D721Med (cell line): ENCODE results near the gene LGALS4.
A peak's percentile ranks its signal among the peaks of the same experiment; 100 is the strongest.
"Not testable (repeated sequence)": the region's sequence is repeated elsewhere in the genome, so short reads cannot be mapped to it uniquely, and the experiment has no call there.

ENCODE experiments used
- DNase-seq: peaks from one replicate; pipeline ENCODE4 v3.0.0; 2011; ENCODE audit warnings: low spot score; ENCODE audit not compliant: insufficient read length
- FAIRE-seq: peaks from 2 replicates; lab custom pipeline; 2011; peaks lifted over from hg19 to GRCh38; lab: Jason Lieb, UNC
- TF ChIP-seq, protein P1 (sequence below): IDR thresholded peaks from 2 replicates; pipeline ENCODE4 v1.5.1; 2012; ENCODE audit warnings: mild to moderate bottlenecking, control low read depth; ENCODE audit not compliant: insufficient read depth; ENCODE audit errors: missing control alignments

Gene LGALS4

GRCh38 chr19:38830039-38830733 is 17.4 kb upstream of the LGALS4 start:
- no peak for FAIRE-seq
- TF ChIP-seq, protein P1, sequence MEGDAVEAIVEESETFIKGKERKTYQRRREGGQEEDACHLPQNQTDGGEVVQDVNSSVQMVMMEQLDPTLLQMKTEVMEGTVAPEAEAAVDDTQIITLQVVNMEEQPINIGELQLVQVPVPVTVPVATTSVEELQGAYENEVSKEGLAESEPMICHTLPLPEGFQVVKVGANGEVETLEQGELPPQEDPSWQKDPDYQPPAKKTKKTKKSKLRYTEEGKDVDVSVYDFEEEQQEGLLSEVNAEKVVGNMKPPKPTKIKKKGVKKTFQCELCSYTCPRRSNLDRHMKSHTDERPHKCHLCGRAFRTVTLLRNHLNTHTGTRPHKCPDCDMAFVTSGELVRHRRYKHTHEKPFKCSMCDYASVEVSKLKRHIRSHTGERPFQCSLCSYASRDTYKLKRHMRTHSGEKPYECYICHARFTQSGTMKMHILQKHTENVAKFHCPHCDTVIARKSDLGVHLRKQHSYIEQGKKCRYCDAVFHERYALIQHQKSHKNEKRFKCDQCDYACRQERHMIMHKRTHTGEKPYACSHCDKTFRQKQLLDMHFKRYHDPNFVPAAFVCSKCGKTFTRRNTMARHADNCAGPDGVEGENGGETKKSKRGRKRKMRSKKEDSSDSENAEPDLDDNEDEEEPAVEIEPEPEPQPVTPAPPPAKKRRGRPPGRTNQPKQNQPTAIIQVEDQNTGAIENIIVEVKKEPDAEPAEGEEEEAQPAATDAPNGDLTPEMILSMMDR, result no peak
- no peak for DNase-seq

GRCh38 chr19:38829203-38829602 is 16.5 kb upstream of the LGALS4 start:
- not testable (repeated sequence) for FAIRE-seq, DNase-seq

DNA sequence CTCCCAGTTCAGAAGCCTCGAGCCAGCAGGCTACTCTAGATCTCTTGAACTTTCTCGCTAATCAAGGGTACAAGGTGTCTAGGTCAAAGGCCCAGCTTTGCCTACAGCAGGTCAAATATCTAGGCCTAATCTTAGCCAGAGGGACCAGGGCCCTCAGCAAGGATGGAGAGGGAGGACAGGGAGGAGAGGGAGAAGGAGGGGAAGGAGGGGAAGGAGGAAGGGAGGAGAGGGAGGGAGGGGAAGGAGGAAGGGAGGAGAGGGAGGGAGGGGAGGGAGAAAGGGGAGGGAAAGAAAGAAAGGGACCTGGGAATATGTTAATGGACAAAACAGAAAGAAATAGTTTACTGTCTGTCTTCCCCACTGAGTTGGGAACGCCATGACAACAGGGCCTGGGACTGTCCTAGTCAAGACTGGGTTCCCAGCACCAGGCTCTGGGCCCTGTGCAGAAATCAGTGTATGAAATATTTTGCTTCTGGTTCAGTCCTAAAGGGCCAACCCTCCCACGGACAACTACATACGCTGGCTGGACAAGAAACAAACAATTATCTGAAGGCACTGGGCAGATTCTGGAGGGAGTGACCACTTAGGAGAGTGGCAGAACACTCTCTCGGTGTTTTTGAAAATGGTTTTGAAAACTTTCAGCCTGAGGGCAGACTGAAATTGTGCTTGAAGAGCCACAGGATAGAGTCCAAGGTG is 14.3 kb upstream of the LGALS4 start:
- TF ChIP-seq, protein P1, result no peak
- FAIRE-seq (no peak), DNase-seq (no peak)

DNA sequence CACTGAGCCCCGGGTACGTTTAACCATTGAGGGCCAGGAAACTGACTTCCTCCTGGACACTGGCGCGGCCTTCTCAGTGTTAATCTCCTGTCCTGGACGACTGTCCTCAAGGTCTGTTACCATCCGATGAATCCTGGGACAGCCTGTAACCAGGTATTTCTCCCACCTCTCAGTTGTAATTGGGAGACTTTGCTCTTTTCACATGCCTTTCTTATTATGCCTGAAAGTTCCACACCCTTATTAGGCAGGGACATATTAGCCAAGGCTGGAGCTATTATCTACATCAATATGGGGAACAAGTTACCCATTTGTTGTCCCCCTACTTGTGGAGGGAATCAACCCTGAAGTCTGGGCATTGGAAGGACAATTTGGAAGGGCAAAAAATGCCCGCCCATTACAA is 13.2 kb upstream of the LGALS4 start:
- not testable (repeated sequence) for FAIRE-seq, DNase-seq

- not testable (repeated sequence) for FAIRE-seq
Measured at GRCh38 chr19:38821230-38821825, 8.6 kb upstream of the LGALS4 start.

GRCh38 chr19:38819231-38819920 is 6.6 kb upstream of the LGALS4 start:
- TF ChIP-seq, protein P1, result no peak
- DNase-seq (peak; percentile 11), FAIRE-seq (no peak)

More at GRCh38 chr19:38821230-38821825, 8.6 kb upstream of the LGALS4 start:
- not testable (repeated sequence) for DNase-seq

DNA sequence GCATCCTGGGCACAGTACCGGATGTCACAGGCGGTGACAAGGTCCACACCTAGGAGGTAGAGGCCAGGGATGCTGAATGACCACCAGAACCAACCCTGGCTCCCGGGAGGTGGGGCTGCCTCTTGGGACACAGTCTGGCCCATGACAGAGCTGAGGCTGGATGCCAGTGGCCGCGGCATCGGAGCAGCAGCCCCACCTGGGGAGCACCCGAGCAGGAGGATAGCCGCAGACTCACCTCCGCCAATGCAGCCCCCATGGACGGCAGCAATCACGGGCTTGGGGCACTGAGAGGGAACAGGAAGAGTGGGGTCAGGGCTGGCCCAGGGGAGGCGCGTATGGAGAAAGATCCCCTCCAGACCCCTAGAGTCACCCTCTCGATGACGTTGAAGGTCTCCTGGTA is 4.3 kb upstream of the LGALS4 start:
- DNase-seq (peak; percentile 12), FAIRE-seq (no peak)
- TF ChIP-seq, protein P1, result no peak

DNA sequence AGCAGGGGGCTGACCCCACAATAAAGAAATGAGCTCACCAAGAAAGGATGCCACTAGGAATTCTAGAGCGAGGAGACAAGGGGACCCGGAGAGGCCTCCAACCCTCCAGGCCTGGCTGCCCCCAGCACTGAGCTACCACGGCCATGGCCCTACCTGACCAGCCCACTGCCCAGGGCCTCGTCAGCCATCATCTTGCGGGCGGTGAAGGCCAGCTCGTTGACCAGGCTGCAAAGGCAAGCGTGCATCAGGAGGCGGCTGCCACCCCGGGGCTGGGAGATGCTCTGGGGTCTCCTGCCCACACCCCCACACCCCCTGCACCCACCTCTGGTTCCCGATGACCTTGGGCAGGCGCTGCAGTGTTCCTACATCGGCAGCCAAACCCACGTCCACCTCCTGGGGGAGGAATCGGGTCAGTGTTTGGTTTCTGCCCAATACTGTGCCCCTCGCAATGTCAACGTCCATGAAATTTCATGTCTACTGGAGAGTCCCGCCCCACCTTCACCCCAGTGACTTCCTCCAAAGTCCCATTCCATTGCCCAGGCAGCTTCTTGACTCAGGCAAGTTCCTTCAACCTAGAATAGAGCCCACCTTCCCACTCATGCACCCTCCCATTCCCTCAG is 3.5 kb upstream of the LGALS4 start:
- FAIRE-seq, result no peak
- no peak for DNase-seq
- TF ChIP-seq, protein P1, result no peak
